Endothelial cell of umbilical vein (primary cell): Measurements from ENCODE around the gene CNP. TPM values are rescaled to one million over a fixed set of nuclear protein-coding genes. Genes with fewer than 3 reads are reported as not detected.

ENCODE experiments used
- BruUV-seq: library from RNA; stranded (reverse); fragments of 400-500 nt; replicated peaks from 2 replicates; lab custom pipeline; 2021; lab: Mats Ljungman, UMichigan
- CTCF ChIA-PET: fragments of 300-600, 350-600 bp; sonication (Branson Sonifier 250); formaldehyde crosslinking; loops from one replicate; lab custom pipeline; 2021; ENCODE audit warnings: antibody characterized with exemption, inconsistent platforms; lab: Charles Lee
- POLR2A ChIA-PET: fragments of 300-600, 350-600 bp; sonication (Branson Sonifier 250); formaldehyde crosslinking; loops from one replicate; lab custom pipeline; 2021; ENCODE audit warnings: antibody characterized with exemption, inconsistent platforms; lab: Charles Lee
- DNase-seq: peaks from one replicate; pipeline ENCODE4 v3.0.0-alpha.2; 2011; ENCODE audit warnings: low read depth, low spot score
- FAIRE-seq: peaks from 2 replicates; lab custom pipeline; 2011; peaks lifted over from hg19 to GRCh38; lab: Jason Lieb, UNC
- H2AFZ ChIP-seq: 2 replicates; pipeline ENCODE4 v1.6.0; 2012; ENCODE audit warnings: low read depth, low read length, control low read depth, inconsistent platforms
- H3K27ac ChIP-seq: 2 replicates; pipeline ENCODE4 v1.5.1; 2011; ENCODE audit warnings: low read depth, mild to moderate bottlenecking, control low read depth, low read length, moderate library complexity; ENCODE audit not compliant: insufficient read depth
- H3K27me3 ChIP-seq, 2 experiments: 2 replicates each; pipeline versions ENCODE4 v1.6.0 to v1.6.1; 2011; ENCODE audit warnings: low read length in 2 of 2, mixed read lengths in 1 of 2; ENCODE audit not compliant: control insufficient read depth in 2 of 2, insufficient read depth in 2 of 2
- H3K36me3 ChIP-seq, 2 experiments: 2 replicates in 1 of 2; 3 replicates in 1 of 2; pipeline ENCODE4 v1.5.1; 2011; ENCODE audit warnings: low read length in 2 of 2, mild to moderate bottlenecking in 1 of 2, moderate library complexity in 1 of 2; ENCODE audit not compliant: control insufficient read depth in 2 of 2, insufficient read depth in 2 of 2; ENCODE audit errors: extremely low read depth in 1 of 2
- H3K4me1 ChIP-seq: 3 replicates; pipeline ENCODE4 v1.5.1; 2011; ENCODE audit warnings: mild to moderate bottlenecking, low read length; ENCODE audit not compliant: control insufficient read depth, insufficient read depth; ENCODE audit errors: extremely low read depth
- H3K4me2 ChIP-seq: 2 replicates; pipeline ENCODE4 v1.6.1; 2011; ENCODE audit warnings: low read length, control low read depth, mixed read lengths; ENCODE audit not compliant: insufficient read depth
- H3K4me3 ChIP-seq, 3 experiments: fragments of 200-600 bp in 1 of 3; sonication (generic), shearing (Covaris generic) in 1 of 3; replicated peaks in 1 of 3; 2 replicates each; pipeline ENCODE4 v1.5.1; 2011 to 2016; ENCODE audit warnings: control low read depth in 3 of 3, low read length in 3 of 3, mild to moderate bottlenecking in 2 of 3, inconsistent platforms in 1 of 3, low read depth in 1 of 3, moderate library complexity in 1 of 3; ENCODE audit not compliant: insufficient read depth in 1 of 3
- H3K79me2 ChIP-seq: 2 replicates; pipeline ENCODE4 v1.6.0; 2012; ENCODE audit warnings: low read length, inconsistent platforms; ENCODE audit not compliant: control insufficient read depth, insufficient read depth
- H3K9ac ChIP-seq: replicated peaks from 2 replicates; pipeline ENCODE3; 2011; ENCODE audit warnings: low read length, control low read depth; ENCODE audit not compliant: insufficient read depth; ENCODE audit errors: extremely low read depth
- H3K9me1 ChIP-seq: replicated peaks from 3 replicates; pipeline ENCODE4 v1.6.0; 2011; ENCODE audit warnings: mild to moderate bottlenecking, low read length; ENCODE audit not compliant: control insufficient read depth, insufficient read depth; ENCODE audit errors: extremely low read depth
- H3K9me3 ChIP-seq: replicated peaks from 2 replicates; pipeline ENCODE4 v1.5.1; 2012; ENCODE audit warnings: low read length, inconsistent platforms; ENCODE audit not compliant: control insufficient read depth, insufficient read depth
- H4K20me1 ChIP-seq: replicated peaks from 2 replicates; pipeline ENCODE3; 2011; ENCODE audit warnings: mild to moderate bottlenecking, low read length; ENCODE audit not compliant: control insufficient read depth, insufficient read depth; ENCODE audit errors: extremely low read depth
- FOS ChIP-seq: IDR thresholded peaks from 2 replicates; pipeline ENCODE4 v1.6.1; 2011; ENCODE audit warnings: mild to moderate bottlenecking, low read length, moderate library complexity, borderline replicate concordance; ENCODE audit not compliant: insufficient read depth
- dilution Hi-C: fragments of 300-500 bp; cut with MboI; formaldehyde crosslinking; loops from one replicate; pipeline ENCODE4 v1.15.0; 2019; ENCODE audit warnings: low sequenced_read_pairs; ENCODE audit not compliant: extremely low pct_ligation_motif_present
- intact Hi-C: fragments of 100-400 bp; cut with micrococcal nuclease; formaldehyde crosslinking; loops from one replicate; pipeline ENCODE4 v1.10.0; 2022
- polyA plus RNA-seq, 4 experiments: library from polyadenylated mRNA; depleted of rRNA in 3 of 4; stranded (reverse) in 3 of 4; unstranded in 1 of 4; fragments of >200 nt; gene quantifications; 2 replicates each; pipeline versions ENCODE4 v1.2.1 to v1.2.3, GENCODE V29; 2011 to 2012; ENCODE audit warnings: missing spikeins in 1 of 4
- total RNA-seq: library from RNA; stranded (reverse); gene quantifications from 2 replicates; pipeline ENCODE4 v1.2.3, GENCODE V29; 2021
- TF ChIP-seq, protein P1 (sequence below), 2 donors: IDR thresholded peaks; 1 replicate in 1 of 2; 2 replicates in 1 of 2; pipeline ENCODE4 v1.5.1; 2011; ENCODE audit warnings: low read length in 2 of 2, mild to moderate bottlenecking in 2 of 2, moderate library complexity in 2 of 2, control low read depth in 1 of 2, inconsistent platforms in 1 of 2, low read depth in 1 of 2; ENCODE audit not compliant: insufficient read depth in 1 of 2; ENCODE audit errors: extremely low read depth in 1 of 2

Gene CNP
- total and polyA plus RNA-seq, 2 donors (not counting 3 experiments of a cell fraction or from before 2014, with no cell fraction given) = 49.4 to 84.9 TPM

GRCh38 chr17:41962768-41963434, 3.7 kb upstream of the CNP start:
- Histone ChIP-seq H3K9me3 (no peaks in the 10 kb centered on the region), H3K9ac (no peak overlapping the region), H3K36me3 (no peaks in the 10 kb centered on the region), H2AFZ (no peak overlapping the region), H3K27me3 (no peaks in the 10 kb centered on the region), H3K4me2 (no peak overlapping the region), H3K79me2 (peaks cover 10% of the 10 kb centered on the region), H3K27ac (no peak overlapping the region), H3K4me1 (peaks cover 18% of the 10 kb centered on the region), H4K20me1 (no peaks in the 10 kb centered on the region), H3K9me1 (no peaks in the 10 kb centered on the region), H3K4me3 (no peak overlapping the region)
- BruUV-seq = no TSS peak
- ChIA-PET CTCF (interaction anchor here (0.7 to 7.6 kb wide), 26 partner anchors 9 to 219 kb away, joined by 3 to 74 read pairs (median 6); partner anchors contain the start of genes DHX58, DNAJC7, KAT2A and KCNH4), POLR2A (no interaction called here)
- peak; percentile 84 for FAIRE-seq
- intact Hi-C loops (loop anchor here (1.0 kb wide), 3 partner anchors 138 to 218 kb away; partner anchors contain the start of gene KCNH4), dilution Hi-C loops (loop anchor here (25.0 kb wide), 1 partner anchor 149 kb away; the partner anchor contains the start of genes DHX58, HSPB9 and KAT2A)
- DNase-seq = peak; percentile 64
- TF ChIP-seq FOS = no peak
- TF ChIP-seq, protein P1, sequence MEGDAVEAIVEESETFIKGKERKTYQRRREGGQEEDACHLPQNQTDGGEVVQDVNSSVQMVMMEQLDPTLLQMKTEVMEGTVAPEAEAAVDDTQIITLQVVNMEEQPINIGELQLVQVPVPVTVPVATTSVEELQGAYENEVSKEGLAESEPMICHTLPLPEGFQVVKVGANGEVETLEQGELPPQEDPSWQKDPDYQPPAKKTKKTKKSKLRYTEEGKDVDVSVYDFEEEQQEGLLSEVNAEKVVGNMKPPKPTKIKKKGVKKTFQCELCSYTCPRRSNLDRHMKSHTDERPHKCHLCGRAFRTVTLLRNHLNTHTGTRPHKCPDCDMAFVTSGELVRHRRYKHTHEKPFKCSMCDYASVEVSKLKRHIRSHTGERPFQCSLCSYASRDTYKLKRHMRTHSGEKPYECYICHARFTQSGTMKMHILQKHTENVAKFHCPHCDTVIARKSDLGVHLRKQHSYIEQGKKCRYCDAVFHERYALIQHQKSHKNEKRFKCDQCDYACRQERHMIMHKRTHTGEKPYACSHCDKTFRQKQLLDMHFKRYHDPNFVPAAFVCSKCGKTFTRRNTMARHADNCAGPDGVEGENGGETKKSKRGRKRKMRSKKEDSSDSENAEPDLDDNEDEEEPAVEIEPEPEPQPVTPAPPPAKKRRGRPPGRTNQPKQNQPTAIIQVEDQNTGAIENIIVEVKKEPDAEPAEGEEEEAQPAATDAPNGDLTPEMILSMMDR (IDR thresholded peaks at IDR 0.05; ENCODE audit: extremely low read depth in 1 of 2, insufficient read depth in 1 of 2, low read depth in 1 of 2, low read length in 2 of 2) = peak; percentile 87
